Uterus (tissue), 2 donors: ENCODE measurements around the gene TAF1.

Experiments used
- CTCF ChIP-seq, 4 experiments: fragments of 200-600 bp in 2 of 4; fragments of 450-650 bp in 2 of 4; sonication (generic) in 2 of 4; IDR thresholded peaks; one replicate each; pipeline ENCODE4 v1.5.1; 2016 to 2019; ENCODE audit warnings: antibody characterized with exemption in 4 of 4, mild to moderate bottlenecking in 2 of 4, moderate library complexity in 1 of 4
- POLR2A ChIP-seq, 2 donors: fragments of 450-650 bp; IDR thresholded peaks; one replicate each; pipeline ENCODE4 v1.6.1; 2016; ENCODE audit warnings: antibody characterized with exemption in 2 of 2, mild to moderate bottlenecking in 1 of 2, moderate library complexity in 1 of 2

- TF ChIP-seq CTCF (IDR thresholded peaks at IDR 0.05) (no peak), POLR2A (IDR thresholded peaks at IDR 0.05) (no peak)
These were observed 121.7 kb downstream of the TAF1 start for GRCh38 chrX:71487814-71488213.
